ENCODE data around the gene GPHB5. TPM values are rescaled to one million over a fixed set of nuclear protein-coding genes. Genes with fewer than 3 reads are reported as not detected.

GPHB5 gene
- total and polyA plus RNA-seq, 3 experiments from 2014 or later = not detected

DNA sequence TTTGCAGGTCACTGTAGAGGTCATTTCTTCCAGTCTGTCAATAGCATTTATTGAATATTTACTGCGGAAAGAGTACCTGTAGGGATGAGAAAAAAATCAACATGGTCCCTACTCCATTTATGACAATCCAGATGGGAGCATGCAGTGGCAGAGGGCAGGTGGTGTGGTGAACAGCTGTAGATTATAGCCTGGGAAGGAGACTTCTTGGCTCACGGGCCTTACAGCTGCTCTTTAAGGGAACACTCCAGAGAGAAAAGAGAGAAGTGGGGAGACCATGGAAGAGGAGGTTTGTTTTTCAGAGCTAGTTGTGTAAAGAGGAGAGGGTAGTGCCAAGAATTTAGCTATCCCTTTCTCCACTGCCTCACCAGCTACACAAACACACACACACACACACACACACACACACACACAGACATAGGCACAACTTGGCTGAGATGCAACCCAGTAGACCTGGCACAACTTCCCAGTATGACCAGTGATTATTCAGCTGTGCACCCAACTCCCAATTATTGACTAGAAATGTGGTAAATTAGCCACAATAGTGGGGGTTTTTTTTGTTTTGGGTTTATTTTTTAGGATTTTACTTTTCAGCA lies 41.0 kb downstream of the GPHB5 start:
- Histone ChIP-seq H3K4me3 (ENCODE audit: low read length) (no peak overlapping the region), H3K9me3 (ENCODE audit: low read length) (no peaks in the 10 kb centered on the region), H3K27me3 (ENCODE audit: insufficient read depth, low read length, poor library complexity, severe bottlenecking) (no peaks in the 10 kb centered on the region), H3K27ac (ENCODE audit: low read depth, low read length) (no peak overlapping the region), H3K4me1 (ENCODE audit: insufficient read depth, low read length) (no peaks in the 10 kb centered on the region), H3K36me3 (ENCODE audit: insufficient read depth, low read length) (no peaks in the 10 kb centered on the region)
- H3K27me3 Mint-ChIP-seq = peaks cover 2 to 4% of the 10 kb centered on the region in 2 donors
- no peaks in the 10 kb centered on the region for H3K4me1 Mint-ChIP-seq
- ChIA-PET POLR2A (no interaction called here), CTCF (no interaction called here)
- H3K27ac Mint-ChIP-seq = no peak overlapping the region
- no peak overlapping the region for H3K4me3 Mint-ChIP-seq
- no peaks in the 10 kb centered on the region for H3K9me3 Mint-ChIP-seq
- no peaks in the 10 kb centered on the region for H3K36me3 Mint-ChIP-seq
- DNase-seq = no peak

DNA sequence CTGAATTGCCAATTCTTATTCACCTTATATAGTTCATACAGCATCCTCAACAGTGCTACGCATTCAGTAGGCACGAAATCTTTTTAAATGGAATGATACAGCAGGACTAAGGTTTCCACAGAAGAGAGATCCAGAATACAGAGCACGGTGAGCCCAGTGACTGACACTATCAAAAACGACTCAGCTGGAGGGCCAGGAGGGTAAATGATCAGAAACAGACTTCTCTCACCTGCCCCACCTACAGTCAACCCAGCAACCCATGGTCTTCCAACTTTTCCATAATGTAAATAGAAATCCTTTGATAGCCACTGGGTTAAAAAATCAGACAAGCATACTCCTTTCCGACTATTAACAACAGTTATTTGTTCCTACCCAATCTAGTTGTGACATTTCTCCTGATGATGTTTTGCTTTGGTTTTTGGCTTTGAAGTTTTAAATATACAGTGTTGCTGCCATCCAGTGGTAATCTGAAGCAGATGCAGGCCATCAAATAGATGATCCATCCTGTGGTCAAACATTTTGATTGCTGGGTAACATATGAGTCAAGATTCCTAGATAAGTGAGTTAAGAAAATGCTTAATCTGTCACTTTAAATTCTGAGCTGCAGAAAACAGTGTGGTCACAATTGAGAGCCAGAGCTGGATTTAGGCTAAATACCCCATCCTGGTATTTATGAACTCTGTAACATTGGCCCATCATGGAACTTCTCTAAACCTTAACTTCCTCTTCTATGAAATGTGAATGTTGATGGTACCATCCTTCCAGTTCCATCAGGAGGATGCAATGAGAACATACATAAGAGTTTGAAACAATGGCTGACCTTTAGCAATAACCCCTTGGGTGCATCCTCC lies 42.0 kb downstream of the GPHB5 start:
- Histone ChIP-seq H3K27ac (ENCODE audit: low read depth, low read length) (no peak overlapping the region), H3K27me3 (ENCODE audit: insufficient read depth, low read length, poor library complexity, severe bottlenecking) (no peaks in the 10 kb centered on the region), H3K4me1 (ENCODE audit: insufficient read depth, low read length) (no peaks in the 10 kb centered on the region), H3K36me3 (ENCODE audit: insufficient read depth, low read length) (no peaks in the 10 kb centered on the region), H3K4me3 (ENCODE audit: low read length) (no peak overlapping the region), H3K9me3 (ENCODE audit: low read length) (no peaks in the 10 kb centered on the region)
- DNase-seq = no peak
- Mint-ChIP-seq H3K9me3 (no peaks in the 10 kb centered on the region), H3K27ac (no peak overlapping the region), H3K27me3 (peaks cover 2 to 7% of the 10 kb centered on the region in 2 donors), H3K36me3 (no peaks in the 10 kb centered on the region), H3K4me3 (no peak overlapping the region), H3K4me1 (no peaks in the 10 kb centered on the region)
- POLR2A ChIA-PET = no interaction called here
- CTCF ChIA-PET = no interaction called here

DNA sequence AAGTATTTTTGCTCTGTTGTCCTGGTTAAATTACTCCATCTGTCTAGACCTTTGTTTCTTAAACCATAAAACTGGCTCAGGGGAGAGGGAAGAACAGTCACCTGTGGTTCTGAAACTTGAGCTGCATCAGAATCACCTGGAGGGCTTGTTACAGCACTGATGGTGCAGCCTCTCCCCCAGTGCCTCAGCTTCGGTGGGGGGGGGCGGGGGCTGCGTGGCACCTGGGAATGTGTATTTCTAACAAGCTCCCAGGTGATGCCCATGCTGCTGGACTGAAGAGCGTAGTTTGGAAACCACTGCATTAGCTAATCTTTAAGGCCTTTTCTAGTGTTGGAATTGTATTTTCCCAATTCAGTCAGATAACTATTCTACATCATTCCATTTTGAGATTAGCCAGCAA lies 42.7 kb downstream of the GPHB5 start:
- Histone ChIP-seq H3K36me3 (ENCODE audit: insufficient read depth, low read length) (no peaks in the 10 kb centered on the region), H3K4me3 (ENCODE audit: low read length) (no peak overlapping the region), H3K4me1 (ENCODE audit: insufficient read depth, low read length) (no peaks in the 10 kb centered on the region), H3K9me3 (ENCODE audit: low read length) (no peaks in the 10 kb centered on the region), H3K27me3 (ENCODE audit: insufficient read depth, low read length, poor library complexity, severe bottlenecking) (no peaks in the 10 kb centered on the region), H3K27ac (ENCODE audit: low read depth, low read length) (no peak overlapping the region)
- CTCF ChIA-PET = no interaction called here
- no peak overlapping the region for H3K4me3 Mint-ChIP-seq
- POLR2A ChIA-PET = no interaction called here
- no peaks in the 10 kb centered on the region for H3K9me3 Mint-ChIP-seq
- H3K36me3 Mint-ChIP-seq = no peaks in the 10 kb centered on the region
- no peak for DNase-seq
- H3K4me1 Mint-ChIP-seq = no peaks in the 10 kb centered on the region
- no peak overlapping the region for H3K27ac Mint-ChIP-seq
- peaks cover 4 to 7% of the 10 kb centered on the region in 2 donors for H3K27me3 Mint-ChIP-seq

DNA sequence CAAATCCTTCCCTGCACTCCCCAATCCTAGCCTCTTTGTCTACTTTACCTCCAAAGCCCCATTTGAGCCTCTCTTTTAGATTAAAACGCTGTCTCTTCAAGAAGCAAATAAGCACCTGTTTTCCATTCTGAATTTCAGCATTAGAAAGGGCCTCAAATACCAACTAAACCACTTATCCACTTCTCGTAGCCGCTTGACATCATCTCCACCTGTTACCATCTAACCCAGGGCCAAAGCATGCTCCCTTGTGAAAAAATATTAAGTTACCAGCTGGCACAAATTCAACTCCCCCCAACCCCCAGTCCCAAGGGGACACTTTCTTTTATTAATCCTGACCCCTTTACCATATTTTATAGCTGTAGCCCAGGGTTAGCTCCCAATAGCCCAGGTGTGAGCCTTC lies 43.1 kb downstream of the GPHB5 start:
- peaks cover 2 to 9% of the 10 kb centered on the region in 2 donors for H3K27me3 Mint-ChIP-seq
- Histone ChIP-seq H3K27me3 (ENCODE audit: insufficient read depth, low read length, poor library complexity, severe bottlenecking) (no peaks in the 10 kb centered on the region), H3K4me1 (ENCODE audit: insufficient read depth, low read length) (no peaks in the 10 kb centered on the region), H3K27ac (ENCODE audit: low read depth, low read length) (no peak overlapping the region), H3K36me3 (ENCODE audit: insufficient read depth, low read length) (no peaks in the 10 kb centered on the region), H3K4me3 (ENCODE audit: low read length) (no peak overlapping the region), H3K9me3 (ENCODE audit: low read length) (no peaks in the 10 kb centered on the region)
- DNase-seq = no peak
- no peaks in the 10 kb centered on the region for H3K4me1 Mint-ChIP-seq
- ChIA-PET CTCF (no interaction called here), POLR2A (no interaction called here)
- no peak overlapping the region for H3K27ac Mint-ChIP-seq
- H3K9me3 Mint-ChIP-seq = no peaks in the 10 kb centered on the region
- no peaks in the 10 kb centered on the region for H3K36me3 Mint-ChIP-seq
- no peak overlapping the region for H3K4me3 Mint-ChIP-seq

DNA sequence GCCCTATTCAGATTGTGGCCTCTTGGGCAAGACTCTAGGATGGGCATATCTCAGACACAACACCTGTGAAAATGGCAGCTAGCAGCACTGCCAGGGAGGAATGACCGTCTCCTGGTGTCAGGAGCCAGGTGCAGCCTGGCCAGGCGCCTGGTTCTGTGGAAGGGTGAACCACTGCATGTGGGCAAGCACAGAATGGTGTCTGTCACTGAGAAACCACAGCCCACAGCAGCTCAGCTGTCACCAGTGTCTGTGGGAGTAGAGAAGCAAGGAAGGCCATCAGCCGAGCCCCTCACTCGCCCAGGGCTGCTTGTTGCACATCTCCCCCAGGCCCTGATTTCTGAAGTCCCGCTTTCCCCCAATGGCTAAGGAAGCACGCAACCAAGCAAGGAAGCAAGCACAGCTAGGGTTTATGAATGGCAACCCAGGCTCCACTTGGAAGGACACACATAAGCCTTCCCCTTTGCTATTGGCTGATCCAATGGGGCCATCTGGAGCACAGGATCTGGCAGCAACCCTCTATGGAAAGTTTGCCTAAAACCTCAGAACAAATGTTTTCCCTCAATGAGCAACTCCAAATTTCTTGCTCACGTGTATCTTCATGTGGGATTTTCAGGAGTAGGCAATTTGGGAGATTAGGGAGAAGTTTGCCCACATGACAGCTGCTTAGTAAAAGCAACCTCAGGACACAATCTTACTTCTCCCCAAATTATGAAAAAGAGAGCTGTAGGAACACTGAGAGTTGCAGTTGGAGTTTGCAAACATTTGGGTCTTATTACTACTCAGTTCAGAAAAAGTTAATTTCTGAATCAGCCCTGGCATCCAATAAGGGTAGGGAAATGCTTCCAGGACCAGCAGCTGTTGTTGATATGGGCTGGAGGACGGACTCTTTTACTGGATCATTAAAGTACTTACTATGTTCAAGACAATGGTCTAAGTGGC lies 44.7 kb downstream of the GPHB5 start:
- no peak overlapping the region for H3K27ac Mint-ChIP-seq
- H3K4me1 Mint-ChIP-seq = no peaks in the 10 kb centered on the region
- H3K9me3 ChIP-seq (ENCODE audit: low read length) = no peaks in the 10 kb centered on the region
- DNase-seq = no peak
- no peak overlapping the region for H3K4me3 Mint-ChIP-seq
- H3K36me3 Mint-ChIP-seq = no peaks in the 10 kb centered on the region
- no peak overlapping the region for H3K27ac ChIP-seq (ENCODE audit: low read depth, low read length)
- H3K27me3 Mint-ChIP-seq = peaks cover 4 to 22% of the 10 kb centered on the region in 2 donors
- ChIA-PET CTCF (interaction anchor here (0.9 to 1.3 kb wide), 2 partner anchors 9 to 18 kb away, joined by 3 read pairs; no protein-coding TSS in a partner anchor), POLR2A (no interaction called here)
- no peak overlapping the region for H3K4me3 ChIP-seq (ENCODE audit: low read length)
- no peaks in the 10 kb centered on the region for H3K4me1 ChIP-seq (ENCODE audit: insufficient read depth, low read length)
- H3K36me3 ChIP-seq (ENCODE audit: insufficient read depth, low read length) = no peaks in the 10 kb centered on the region
- H3K27me3 ChIP-seq (ENCODE audit: insufficient read depth, low read length, poor library complexity, severe bottlenecking) = no peaks in the 10 kb centered on the region
- no peaks in the 10 kb centered on the region for H3K9me3 Mint-ChIP-seq

DNA sequence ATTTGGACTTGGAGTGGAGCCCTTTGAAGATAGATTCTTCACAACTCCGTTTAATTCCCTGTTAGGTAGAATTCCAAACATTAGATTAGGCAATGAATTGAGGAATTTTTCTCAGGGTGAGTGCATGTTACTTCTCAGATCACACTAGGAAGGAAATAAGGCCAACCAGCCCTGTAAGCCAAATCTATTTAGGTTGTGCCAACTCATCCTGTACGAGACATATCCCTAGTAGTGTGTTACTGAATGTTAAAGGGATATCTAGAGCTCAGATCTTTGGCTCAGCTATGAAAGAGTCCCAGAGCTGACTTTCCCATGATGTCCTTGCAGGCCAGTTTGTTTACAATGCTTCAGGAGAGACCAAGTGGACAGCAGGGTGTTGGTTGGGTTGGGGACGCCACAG lies 45.6 kb downstream of the GPHB5 start:
- Mint-ChIP-seq H3K9me3 (no peaks in the 10 kb centered on the region), H3K4me1 (no peaks in the 10 kb centered on the region), H3K27ac (no peak overlapping the region), H3K27me3 (peaks cover 8 to 27% of the 10 kb centered on the region in 2 donors), H3K4me3 (no peak overlapping the region), H3K36me3 (no peaks in the 10 kb centered on the region)
- CTCF ChIA-PET = interaction anchor here (1.3 kb wide), 1 partner anchor 10 kb away, joined by 3 read pairs; no protein-coding TSS in a partner anchor
- no peak for DNase-seq
- no peaks in the 10 kb centered on the region for H3K9me3 ChIP-seq (ENCODE audit: low read length)
- POLR2A ChIA-PET = no interaction called here
- H3K4me1 ChIP-seq (ENCODE audit: insufficient read depth, low read length) = no peaks in the 10 kb centered on the region
- H3K4me3 ChIP-seq (ENCODE audit: low read length) = no peak overlapping the region
- no peaks in the 10 kb centered on the region for H3K36me3 ChIP-seq (ENCODE audit: insufficient read depth, low read length)
- H3K27ac ChIP-seq (ENCODE audit: low read depth, low read length) = no peak overlapping the region
- H3K27me3 ChIP-seq (ENCODE audit: insufficient read depth, low read length, poor library complexity, severe bottlenecking) = no peaks in the 10 kb centered on the region

DNA sequence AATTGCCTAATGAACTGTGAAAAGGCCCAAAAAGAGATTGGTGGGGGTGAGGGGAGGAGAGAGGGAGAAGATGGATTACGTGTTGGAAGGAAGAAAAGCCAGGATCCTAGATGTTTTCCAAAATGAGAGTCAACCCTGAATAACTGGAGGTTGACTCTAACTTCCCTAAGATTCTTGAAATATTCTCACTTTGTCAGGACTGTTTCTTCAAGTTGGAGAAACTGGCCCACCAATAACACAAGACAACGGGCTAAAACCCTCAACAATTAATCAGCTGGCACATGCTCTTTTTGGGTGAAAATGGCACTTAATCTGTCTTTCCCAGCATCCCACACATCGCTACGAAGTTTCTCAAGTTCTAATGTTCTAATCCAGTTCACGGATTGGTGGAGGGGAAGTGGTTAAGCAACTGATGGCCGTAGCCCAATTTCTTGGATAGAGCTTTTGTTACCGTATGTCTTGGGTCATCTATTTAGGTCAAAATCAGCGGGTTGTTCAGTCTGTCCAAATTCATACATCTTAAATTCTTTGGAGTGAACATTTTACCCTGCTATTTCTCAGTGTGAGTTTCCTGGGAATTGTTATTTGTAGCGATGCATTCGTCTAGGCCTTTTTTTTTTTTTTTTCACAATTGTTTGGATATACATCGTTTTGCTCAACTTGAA lies 49.0 kb downstream of the GPHB5 start:
- Histone ChIP-seq H3K27me3 (ENCODE audit: insufficient read depth, low read length, poor library complexity, severe bottlenecking) (no peaks in the 10 kb centered on the region), H3K9me3 (ENCODE audit: low read length) (no peaks in the 10 kb centered on the region), H3K36me3 (ENCODE audit: insufficient read depth, low read length) (no peaks in the 10 kb centered on the region), H3K27ac (ENCODE audit: low read depth, low read length) (no peak overlapping the region), H3K4me3 (ENCODE audit: low read length) (no peak overlapping the region), H3K4me1 (ENCODE audit: insufficient read depth, low read length) (no peaks in the 10 kb centered on the region)
- Mint-ChIP-seq H3K9me3 (peaks cover 0 to 2% (median 2%) of the 10 kb centered on the region in 5 donors), H3K27me3 (peaks cover 17 to 44% of the 10 kb centered on the region in 2 donors), H3K4me1 (no peaks in the 10 kb centered on the region), H3K36me3 (no peaks in the 10 kb centered on the region), H3K4me3 (no peak overlapping the region), H3K27ac (no peak overlapping the region)
- POLR2A ChIA-PET = no interaction called here
- CTCF ChIA-PET = no interaction called here
- DNase-seq = no peak

All from CD8-positive, alpha-beta memory T cell (primary cell).